WERI-Rb-1 (cell line): ENCODE data around the gene CCDC159.
"Not testable (repeated sequence)": the region's sequence is repeated elsewhere in the genome, so short reads cannot be mapped to it uniquely, and the experiment has no call there.

Experiments
- DNase-seq: peaks from one replicate; pipeline ENCODE4 v3.0.0-alpha.2; 2020
- H3K27ac ChIP-seq: fragments of 250-450 bp; sonication (Bioruptor Pico); 2 replicates; pipeline ENCODE4 v1.5.1; 2020; ENCODE audit warnings: mild to moderate bottlenecking, moderate library complexity
- H3K27me3 ChIP-seq: fragments of 250-450 bp; sonication (Bioruptor Pico); 2 replicates; pipeline ENCODE4 v1.5.1; 2021; ENCODE audit warnings: mild to moderate bottlenecking, low read depth, moderate library complexity; ENCODE audit not compliant: insufficient read depth, severe bottlenecking
- H3K36me3 ChIP-seq: fragments of 250-450 bp; sonication (Bioruptor Pico); 2 replicates; pipeline ENCODE4 v1.5.1; 2020; ENCODE audit warnings: mild to moderate bottlenecking, moderate library complexity
- H3K4me3 ChIP-seq: 2 replicates; pipeline ENCODE4 v1.5.1; 2011; ENCODE audit warnings: low read depth, mild to moderate bottlenecking, control low read depth, low read length
- H3K9me3 ChIP-seq: fragments of 250-450 bp; sonication (Bioruptor Pico); 2 replicates; pipeline ENCODE4 v1.5.1; 2021; ENCODE audit warnings: mild to moderate bottlenecking, moderate library complexity; ENCODE audit not compliant: severe bottlenecking
- TF ChIP-seq, protein P1 (sequence below): IDR thresholded peaks from 2 replicates; pipeline ENCODE4 v1.5.1; 2011; ENCODE audit warnings: low read depth, mild to moderate bottlenecking, control low read depth, inconsistent platforms, low read length

CCDC159 gene

GRCh38 chr19:11325544-11325943 is 20.8 kb upstream of the CCDC159 start:
- DNase-seq, result no peak

GRCh38 chr19:11330127-11330526 is 16.2 kb upstream of the CCDC159 start:
- DNase-seq, result no peak
- peaks cover 68% of the 10 kb centered on the region for H3K36me3 ChIP-seq
- no peaks in the 10 kb centered on the region for H3K27me3 ChIP-seq
- H3K27ac ChIP-seq, result no peak overlapping the region
- TF ChIP-seq, protein P1, sequence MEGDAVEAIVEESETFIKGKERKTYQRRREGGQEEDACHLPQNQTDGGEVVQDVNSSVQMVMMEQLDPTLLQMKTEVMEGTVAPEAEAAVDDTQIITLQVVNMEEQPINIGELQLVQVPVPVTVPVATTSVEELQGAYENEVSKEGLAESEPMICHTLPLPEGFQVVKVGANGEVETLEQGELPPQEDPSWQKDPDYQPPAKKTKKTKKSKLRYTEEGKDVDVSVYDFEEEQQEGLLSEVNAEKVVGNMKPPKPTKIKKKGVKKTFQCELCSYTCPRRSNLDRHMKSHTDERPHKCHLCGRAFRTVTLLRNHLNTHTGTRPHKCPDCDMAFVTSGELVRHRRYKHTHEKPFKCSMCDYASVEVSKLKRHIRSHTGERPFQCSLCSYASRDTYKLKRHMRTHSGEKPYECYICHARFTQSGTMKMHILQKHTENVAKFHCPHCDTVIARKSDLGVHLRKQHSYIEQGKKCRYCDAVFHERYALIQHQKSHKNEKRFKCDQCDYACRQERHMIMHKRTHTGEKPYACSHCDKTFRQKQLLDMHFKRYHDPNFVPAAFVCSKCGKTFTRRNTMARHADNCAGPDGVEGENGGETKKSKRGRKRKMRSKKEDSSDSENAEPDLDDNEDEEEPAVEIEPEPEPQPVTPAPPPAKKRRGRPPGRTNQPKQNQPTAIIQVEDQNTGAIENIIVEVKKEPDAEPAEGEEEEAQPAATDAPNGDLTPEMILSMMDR, result no peak
- H3K4me3 ChIP-seq, result no peak overlapping the region
- no peaks in the 10 kb centered on the region for H3K9me3 ChIP-seq

More at GRCh38 chr19:11325544-11325943, 20.8 kb upstream of the CCDC159 start:
- H3K27me3 ChIP-seq, result no peaks in the 10 kb centered on the region
- no peaks in the 10 kb centered on the region for H3K9me3 ChIP-seq
- no peak overlapping the region for H3K27ac ChIP-seq
- H3K4me3 ChIP-seq, result no peak overlapping the region
- peaks cover 33% of the 10 kb centered on the region for H3K36me3 ChIP-seq
- TF ChIP-seq, protein P1, result no peak

- peaks cover 78% of the 10 kb centered on the region for H3K36me3 ChIP-seq
- TF ChIP-seq, protein P1, result no peak
Measured at GRCh38 chr19:11331502-11331901, 14.8 kb upstream of the CCDC159 start.

GRCh38 chr19:11332822-11333221 is 13.5 kb upstream of the CCDC159 start:
- Histone ChIP-seq H3K9me3 (no peaks in the 10 kb centered on the region), H3K27me3 (no peaks in the 10 kb centered on the region), H3K27ac (no peak overlapping the region), H3K4me3 (no peak overlapping the region), H3K36me3 (peaks cover 75% of the 10 kb centered on the region)
- TF ChIP-seq, protein P1, result no peak
- DNase-seq, result no peak

More at GRCh38 chr19:11331502-11331901, 14.8 kb upstream of the CCDC159 start:
- Histone ChIP-seq H3K4me3 (no peak overlapping the region), H3K27ac (no peak overlapping the region), H3K27me3 (no peaks in the 10 kb centered on the region), H3K9me3 (no peaks in the 10 kb centered on the region)
- DNase-seq, result no peak

DNA sequence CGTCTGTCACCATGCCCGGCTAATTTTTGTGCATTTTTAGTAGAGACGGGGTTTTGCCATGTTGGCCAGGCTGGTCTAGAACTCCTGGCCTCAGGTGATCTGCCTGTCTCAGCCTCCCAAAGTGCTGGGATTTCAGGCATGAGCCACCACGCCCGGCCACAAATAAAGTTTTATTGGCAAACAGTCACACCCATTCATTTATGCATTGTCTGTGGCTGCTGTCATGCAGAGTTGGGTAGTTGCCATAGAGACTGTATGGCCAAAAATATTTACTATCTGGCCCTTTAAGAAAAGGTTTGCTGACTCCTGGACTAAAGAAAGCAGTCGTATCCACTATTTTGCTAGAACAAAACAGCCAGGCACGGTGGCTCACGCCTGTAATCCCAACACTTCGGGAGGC is 12.5 kb upstream of the CCDC159 start:
- not testable (repeated sequence) for H3K27me3 ChIP-seq, H3K9me3 ChIP-seq, DNase-seq, H3K27ac ChIP-seq, H3K4me3 ChIP-seq
- H3K36me3 ChIP-seq, result peaks cover 68% of the 10 kb centered on the region

DNA sequence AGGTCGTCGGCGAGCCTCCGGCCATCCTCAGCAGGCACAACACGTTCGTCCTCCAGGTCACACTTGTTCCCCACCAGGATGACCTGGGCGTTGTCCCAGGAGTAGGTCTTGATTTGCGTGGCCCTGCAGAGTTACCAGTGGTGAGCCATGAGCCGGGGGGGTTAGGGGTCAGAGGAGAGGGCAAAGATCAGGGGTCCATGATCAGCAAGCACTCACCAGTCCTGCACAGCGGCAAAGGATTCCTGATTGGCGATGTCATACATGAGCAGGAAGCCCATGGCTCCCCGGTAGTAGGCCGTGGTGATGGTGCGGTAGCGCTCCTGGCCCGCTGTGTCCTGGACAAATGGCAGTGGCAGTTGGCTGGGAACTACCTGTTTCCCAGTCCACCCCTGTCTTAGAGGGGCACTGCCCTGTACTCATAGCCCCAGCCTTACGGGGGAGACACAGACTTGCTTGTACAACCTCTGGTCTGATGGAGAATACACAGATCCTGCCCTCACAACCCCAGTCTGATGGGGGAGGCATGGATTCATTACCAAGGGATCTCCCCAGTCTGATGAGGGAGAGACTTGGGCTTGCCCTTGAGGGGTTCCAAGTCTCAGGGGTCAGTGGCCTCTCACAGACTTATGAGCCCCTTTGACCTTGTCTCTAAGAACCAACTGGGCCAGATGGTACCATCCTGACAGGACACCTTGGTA is 10.7 kb upstream of the CCDC159 start:
- H3K36me3 ChIP-seq, result peaks cover 57% of the 10 kb centered on the region
- DNase-seq, result no peak
- H3K27me3 ChIP-seq, result no peaks in the 10 kb centered on the region
- no peak overlapping the region for H3K27ac ChIP-seq
- no peak overlapping the region for H3K4me3 ChIP-seq
- TF ChIP-seq, protein P1, result no peak
- H3K9me3 ChIP-seq, result no peaks in the 10 kb centered on the region
